ENCODE results near the gene NTSR1.

Gene NTSR1

GRCh38 chr20:62788607-62789006, 80.0 kb downstream of the NTSR1 start:
- H3K4me3 ChIP-seq (replicated peaks; ENCODE audit: low read depth, low read length): no peak overlapping the region
- DNase-seq (ENCODE audit: low read depth): no peak
- TF ChIP-seq, protein P1, sequence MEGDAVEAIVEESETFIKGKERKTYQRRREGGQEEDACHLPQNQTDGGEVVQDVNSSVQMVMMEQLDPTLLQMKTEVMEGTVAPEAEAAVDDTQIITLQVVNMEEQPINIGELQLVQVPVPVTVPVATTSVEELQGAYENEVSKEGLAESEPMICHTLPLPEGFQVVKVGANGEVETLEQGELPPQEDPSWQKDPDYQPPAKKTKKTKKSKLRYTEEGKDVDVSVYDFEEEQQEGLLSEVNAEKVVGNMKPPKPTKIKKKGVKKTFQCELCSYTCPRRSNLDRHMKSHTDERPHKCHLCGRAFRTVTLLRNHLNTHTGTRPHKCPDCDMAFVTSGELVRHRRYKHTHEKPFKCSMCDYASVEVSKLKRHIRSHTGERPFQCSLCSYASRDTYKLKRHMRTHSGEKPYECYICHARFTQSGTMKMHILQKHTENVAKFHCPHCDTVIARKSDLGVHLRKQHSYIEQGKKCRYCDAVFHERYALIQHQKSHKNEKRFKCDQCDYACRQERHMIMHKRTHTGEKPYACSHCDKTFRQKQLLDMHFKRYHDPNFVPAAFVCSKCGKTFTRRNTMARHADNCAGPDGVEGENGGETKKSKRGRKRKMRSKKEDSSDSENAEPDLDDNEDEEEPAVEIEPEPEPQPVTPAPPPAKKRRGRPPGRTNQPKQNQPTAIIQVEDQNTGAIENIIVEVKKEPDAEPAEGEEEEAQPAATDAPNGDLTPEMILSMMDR (IDR thresholded peaks at IDR 0.05; ENCODE audit: low read length, missing control alignments): no peak

GRCh38 chr20:62790075-62790474, 81.4 kb downstream of the NTSR1 start:
- no peak for DNase-seq (ENCODE audit: low read depth)
- H3K4me3 ChIP-seq (replicated peaks; ENCODE audit: low read depth, low read length): no peak overlapping the region
- TF ChIP-seq, protein P1 (IDR thresholded peaks at IDR 0.05; ENCODE audit: low read length, missing control alignments): no peak

- TF ChIP-seq, protein P1 (IDR thresholded peaks at IDR 0.05; ENCODE audit: low read length, missing control alignments): peak; percentile 98
- peak; percentile 94 for DNase-seq (ENCODE audit: low read depth)
- no peak overlapping the region for H3K4me3 ChIP-seq (replicated peaks; ENCODE audit: low read depth, low read length)
Observed at GRCh38 chr20:62791301-62792181, 82.9 kb downstream of the NTSR1 start.

DNA sequence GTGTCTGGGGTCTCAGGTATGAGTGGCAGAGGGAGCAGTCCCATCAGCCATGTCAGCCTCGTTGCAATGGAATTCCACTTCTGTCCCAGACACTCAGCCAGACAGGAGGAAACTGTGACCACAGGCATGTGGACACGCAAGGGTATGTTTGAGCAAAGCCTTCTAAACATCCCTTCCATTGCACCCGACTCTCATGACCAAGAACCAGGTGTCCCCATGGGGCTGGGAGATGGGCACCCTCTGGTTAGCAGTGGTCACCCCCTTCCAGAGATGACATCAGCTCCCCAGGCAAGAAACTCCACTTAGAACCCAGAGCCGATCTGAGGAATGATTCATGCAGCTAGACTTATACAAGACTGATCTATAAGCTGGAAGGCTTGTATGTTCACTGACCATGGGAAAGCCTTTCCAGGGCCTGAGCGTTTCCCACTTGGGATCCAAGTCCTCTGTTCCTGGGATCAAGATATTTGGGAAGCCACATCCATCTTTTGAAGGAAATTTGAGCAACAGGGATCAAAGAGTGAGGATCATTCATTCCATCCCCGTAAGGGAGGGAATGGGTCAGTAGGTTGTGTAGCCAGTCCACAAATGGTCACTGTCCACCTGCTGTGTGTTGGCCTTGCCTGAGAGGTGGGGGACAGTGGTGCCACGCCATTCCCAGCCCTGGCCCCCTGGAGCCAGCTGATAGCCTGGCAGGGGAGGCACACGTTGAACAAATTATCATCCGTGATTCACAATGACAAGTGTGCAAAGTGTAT, 83.7 kb downstream of the NTSR1 start:
- no peak for DNase-seq (ENCODE audit: low read depth)
- no peak overlapping the region for H3K4me3 ChIP-seq (replicated peaks; ENCODE audit: low read depth, low read length)

DNA sequence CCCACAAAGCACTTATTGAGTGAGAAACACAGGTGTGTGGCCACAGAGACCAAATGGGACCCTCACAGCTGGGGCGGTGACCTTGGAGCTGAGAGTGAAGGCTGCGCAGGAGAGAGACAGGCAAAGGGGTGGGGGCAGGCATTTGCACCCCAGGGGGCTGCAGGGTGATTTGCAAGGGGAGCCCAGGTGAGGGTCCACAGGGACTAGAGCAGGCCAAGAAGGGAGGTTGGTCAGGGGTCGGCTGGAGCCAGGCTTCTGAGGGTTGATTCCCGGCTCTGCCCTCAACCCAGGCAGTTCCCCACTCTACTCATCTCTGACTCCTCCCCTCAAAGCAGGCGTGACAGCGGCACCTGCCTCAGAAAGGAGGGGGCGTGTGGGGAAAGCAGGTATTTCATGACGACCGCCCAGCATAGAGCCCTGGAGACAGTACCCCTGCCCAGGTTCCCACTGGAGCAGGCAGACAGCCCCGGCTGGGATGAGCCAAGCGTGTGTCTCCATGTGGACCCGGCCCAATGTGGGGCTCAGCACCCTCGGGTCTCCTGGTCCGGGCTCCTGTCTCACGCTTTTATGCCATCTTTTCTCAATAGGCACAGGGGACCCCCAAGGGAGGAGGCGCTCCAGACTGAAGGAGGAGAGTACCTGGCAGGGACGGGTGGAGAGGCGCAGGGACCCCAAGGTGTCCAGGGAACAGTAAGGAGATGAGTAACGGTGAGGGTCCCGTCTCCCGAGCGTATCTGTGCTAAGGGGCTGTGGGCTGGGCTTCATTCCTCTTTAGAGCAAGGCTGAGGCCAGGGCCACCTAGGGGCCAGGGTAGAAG, 84.5 kb downstream of the NTSR1 start:
- TF ChIP-seq, protein P1 (IDR thresholded peaks at IDR 0.05; ENCODE audit: low read length, missing control alignments): no peak
- H3K4me3 ChIP-seq (replicated peaks; ENCODE audit: low read depth, low read length): no peak overlapping the region
- DNase-seq (ENCODE audit: low read depth): no peak

More for the DNA sequence above, 83.7 kb downstream of the NTSR1 start:
- TF ChIP-seq, protein P1 (IDR thresholded peaks at IDR 0.05; ENCODE audit: low read length, missing control alignments): no peak

DNA sequence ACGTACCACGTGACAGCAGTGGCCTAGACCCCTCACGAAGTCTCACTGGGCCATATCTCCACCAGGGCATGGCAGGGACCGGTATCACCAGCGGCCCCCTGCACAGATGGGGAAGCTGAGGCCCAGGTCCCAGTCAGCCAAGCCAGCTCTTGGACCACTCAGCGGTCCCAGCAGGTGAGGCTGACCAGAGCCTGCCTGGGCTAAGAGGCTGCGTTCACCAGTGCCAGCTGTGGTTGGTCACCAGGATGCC, 85.0 kb downstream of the NTSR1 start:
- TF ChIP-seq, protein P1 (IDR thresholded peaks at IDR 0.05; ENCODE audit: low read length, missing control alignments): no peak
- no peak overlapping the region for H3K4me3 ChIP-seq (replicated peaks; ENCODE audit: low read depth, low read length)
- DNase-seq (ENCODE audit: low read depth): no peak
